K562 (cell line): Measurements from ENCODE around the gene ZNF189. TPM values are rescaled to one million over a fixed set of nuclear protein-coding genes. Genes with fewer than 3 reads are reported as not detected.

Source experiments
- BHLHE40 ChIP-seq: IDR thresholded peaks from 2 replicates; pipeline ENCODE4 v1.6.1; 2011; ENCODE audit warnings: low read length, improper control_type of control experiment
- CHAMP1 ChIP-seq: fragments of 450-650 bp; IDR thresholded peaks from 2 replicates; pipeline ENCODE4 v1.6.1; 2016; ENCODE audit warnings: mild to moderate bottlenecking
- DIDO1 ChIP-seq: fragments of 450-650 bp; IDR thresholded peaks from 2 replicates; pipeline ENCODE4 v1.6.1; 2016; ENCODE audit warnings: low read depth, missing biosample characterization, missing genetic modification characterization
- E2F6 ChIP-seq, 2 experiments: IDR thresholded peaks; 2 replicates each; pipeline ENCODE4 v1.6.1; 2011; ENCODE audit warnings: borderline replicate concordance in 1 of 2, control low read depth in 1 of 2, low read depth in 1 of 2, low read length in 1 of 2, mild to moderate bottlenecking in 1 of 2, mixed read lengths in 1 of 2, moderate library complexity in 1 of 2; ENCODE audit not compliant: insufficient read depth in 1 of 2, insufficient read length in 1 of 2, poor library complexity in 1 of 2, severe bottlenecking in 1 of 2; ENCODE audit errors: extremely low read depth in 1 of 2
- ETV5 ChIP-seq: sonication (generic); formaldehyde crosslinking; IDR thresholded peaks from 2 replicates; pipeline ENCODE4 v1.4.0; 2020; ENCODE audit warnings: low read depth, mild to moderate bottlenecking, missing genetic modification reagents
- NRF1 ChIP-seq, 2 experiments: fragments of 450-650 bp; IDR thresholded peaks in 1 of 2; conservative IDR thresholded peaks in 1 of 2; 2 replicates each; pipeline ENCODE4 v1.6.1; 2014; ENCODE audit warnings: mild to moderate bottlenecking in 2 of 2
- POLR2AphosphoS2 ChIP-seq: IDR thresholded peaks from 2 replicates; pipeline ENCODE4 v1.6.1; 2012; ENCODE audit warnings: low read length, improper control_type of control experiment
- SAP30 ChIP-seq: fragments of 200-600 bp; sonication (generic); IDR thresholded peaks from 2 replicates; pipeline ENCODE4 v1.6.1; 2012; ENCODE audit warnings: borderline replicate concordance, low read depth, mild to moderate bottlenecking, moderate library complexity, low read length, control low read depth, inconsistent platforms; ENCODE audit not compliant: insufficient read depth, poor library complexity, severe bottlenecking
- SIN3B ChIP-seq: fragments of 450-650 bp; IDR thresholded peaks from 2 replicates; pipeline ENCODE4 v1.6.1; 2017; ENCODE audit warnings: low read depth, mild to moderate bottlenecking, moderate library complexity
- SMAD3 ChIP-seq: fragments of 450-650 bp; formaldehyde crosslinking; conservative IDR thresholded peaks from 2 replicates; pipeline ENCODE4 v1.4.0; 2020; ENCODE audit warnings: mild to moderate bottlenecking
- SMAD4 ChIP-seq: fragments of 250-450 bp; sonication (Bioruptor Pico); conservative IDR thresholded peaks from 2 replicates; pipeline ENCODE4 v1.8.0; 2021; ENCODE audit warnings: inconsistent platforms, mild to moderate bottlenecking, moderate library complexity
- SRF ChIP-seq, 2 experiments: fragments of 250-450, 450-650 bp in 1 of 2; sonication (Bioruptor Pico) in 1 of 2; sonication (generic) in 1 of 2; formaldehyde crosslinking; IDR thresholded peaks; 2 replicates each; pipeline versions ENCODE4 v1.5.0 to v1.5.1; 2020 to 2022; ENCODE audit warnings: mild to moderate bottlenecking in 1 of 2, missing genetic modification reagents in 1 of 2
- SUPT5H ChIP-seq: fragments of 450-650 bp; IDR thresholded peaks from 2 replicates; pipeline ENCODE4 v1.6.1; 2016
- ZBED1 ChIP-seq: IDR thresholded peaks from 2 replicates; pipeline ENCODE4 v1.6.1; 2014
- ZBTB8A ChIP-seq: fragments of 450-650 bp; IDR thresholded peaks from 2 replicates; pipeline ENCODE4 v1.6.1; 2018; ENCODE audit warnings: mild to moderate bottlenecking, moderate library complexity; ENCODE audit not compliant: partially characterized antibody
- ZNF431 ChIP-seq: sonication (generic); formaldehyde crosslinking; IDR thresholded peaks from 2 replicates; pipeline ENCODE4 v1.8.0; 2022; ENCODE audit warnings: mild to moderate bottlenecking, missing genetic modification reagents
- ZNF436 ChIP-seq: fragments of 250-450, 450-650 bp; sonication (Bioruptor Pico); formaldehyde crosslinking; IDR thresholded peaks from 2 replicates; pipeline ENCODE4 v1.7.0; 2020; ENCODE audit warnings: mild to moderate bottlenecking
- ZNF584 ChIP-seq: fragments of 200-800 bp; sonication (Bioruptor generic); IDR thresholded peaks from 2 replicates; pipeline ENCODE4 v1.6.1; 2016; ENCODE audit warnings: low read depth, mild to moderate bottlenecking, missing genetic modification characterization, missing compliant biosample characterization
- polyA plus RNA-seq, 8 experiments: library from polyadenylated mRNA; depleted of rRNA in 4 of 8; stranded (reverse) in 5 of 8; unstranded in 3 of 8; fragments of >200 nt; fragmentation: Nextera tagmentation in 2 of 8; fragmentation: Illumina TruSeq in 1 of 8; extraction: Ambion mirVana in 2 of 8; extraction: Trizol in 1 of 8; gene quantifications; 2 replicates each; pipeline versions ENCODE4 v1.2.1 to v1.2.3, GENCODE V29; 2011 to 2014; ENCODE audit warnings: inconsistent platforms in 1 of 8, missing spikeins in 1 of 8
- total RNA-seq, 7 experiments: library from RNA; depleted of rRNA in 6 of 7; stranded (reverse); fragments of >200 nt in 6 of 7; fragmentation: Illumina TruSeq in 2 of 7; extraction: Trizol in 2 of 7; gene quantifications; 2 replicates each; pipeline versions ENCODE4 v1.2.1 to v1.2.3, GENCODE V29; 2011 to 2021; ENCODE audit warnings: low replicate concordance in 1 of 7
- TF ChIP-seq, protein P1 (sequence below): sonication (generic); formaldehyde crosslinking; IDR thresholded peaks from 2 replicates; pipeline ENCODE4 v1.8.1; 2023; ENCODE audit warnings: mild to moderate bottlenecking, missing genetic modification reagents
- TF ChIP-seq, protein P2 (sequence below): fragments of 450-650 bp; IDR thresholded peaks from 2 replicates; pipeline ENCODE4 v1.6.1; 2014; ENCODE audit warnings: low read depth, mild to moderate bottlenecking, moderate library complexity, borderline replicate concordance

The ZNF189 gene
- total and polyA plus RNA-seq, 9 of the 15 experiments (the other 6 are each of a cell fraction or from before 2014, with no cell fraction given) = 2.4 to 15.3 (median 6.4) TPM

GRCh38 chr9:101398068-101398929 lies at the start of gene ZNF189, which contains the start of gene MRPL50 (continued):
- TF ChIP-seq, protein P1, sequence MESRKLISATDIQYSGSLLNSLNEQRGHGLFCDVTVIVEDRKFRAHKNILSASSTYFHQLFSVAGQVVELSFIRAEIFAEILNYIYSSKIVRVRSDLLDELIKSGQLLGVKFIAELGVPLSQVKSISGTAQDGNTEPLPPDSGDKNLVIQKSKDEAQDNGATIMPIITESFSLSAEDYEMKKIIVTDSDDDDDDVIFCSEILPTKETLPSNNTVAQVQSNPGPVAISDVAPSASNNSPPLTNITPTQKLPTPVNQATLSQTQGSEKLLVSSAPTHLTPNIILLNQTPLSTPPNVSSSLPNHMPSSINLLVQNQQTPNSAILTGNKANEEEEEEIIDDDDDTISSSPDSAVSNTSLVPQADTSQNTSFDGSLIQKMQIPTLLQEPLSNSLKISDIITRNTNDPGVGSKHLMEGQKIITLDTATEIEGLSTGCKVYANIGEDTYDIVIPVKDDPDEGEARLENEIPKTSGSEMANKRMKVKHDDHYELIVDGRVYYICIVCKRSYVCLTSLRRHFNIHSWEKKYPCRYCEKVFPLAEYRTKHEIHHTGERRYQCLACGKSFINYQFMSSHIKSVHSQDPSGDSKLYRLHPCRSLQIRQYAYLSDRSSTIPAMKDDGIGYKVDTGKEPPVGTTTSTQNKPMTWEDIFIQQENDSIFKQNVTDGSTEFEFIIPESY (CRISPR knock-in tag) = no peak
- TF ChIP-seq NRF1 (conservative IDR thresholded peaks at IDR 0.05 in 1 of 2, IDR thresholded peaks at IDR 0.05 in 1 of 2) (peak; percentile 72 to 79), SRF (CRISPR knock-in tag; IDR thresholded peaks at IDR 0.05) (no peak), ETV5 (no peak), DIDO1 (tag) (0 out of 2 replicates have a peak, but pooled peaks have one; percentile 24), BHLHE40 (no peak), E2F6 (IDR thresholded peaks at IDR 0.05; ENCODE audit: borderline replicate concordance in 1 of 2, extremely low read depth in 1 of 2, insufficient read depth in 1 of 2, insufficient read length in 1 of 2, low read depth in 1 of 2, low read length in 1 of 2, poor library complexity in 1 of 2, severe bottlenecking in 1 of 2) (peak; percentile 28 to 37), ZNF431 (0 out of 2 replicates have a peak, but pooled peaks have one; percentile 34), SAP30 (peak; percentile 26), SMAD4 (CRISPR knock-in tag) (no peak), SUPT5H (peak; percentile 98), ZNF436 (CRISPR knock-in tag) (no peak), ZNF584 (CRISPR knock-in tag) (peak; percentile 51; the same call in 1 of the 2 replicates), SMAD3 (no peak), POLR2AphosphoS2 (no peak), ZBED1 (no peak), ZBTB8A (no peak), SIN3B (peak; percentile 63), CHAMP1 (0 out of 2 replicates have a peak, but pooled peaks have one; percentile 20)
- TF ChIP-seq, protein P2, sequence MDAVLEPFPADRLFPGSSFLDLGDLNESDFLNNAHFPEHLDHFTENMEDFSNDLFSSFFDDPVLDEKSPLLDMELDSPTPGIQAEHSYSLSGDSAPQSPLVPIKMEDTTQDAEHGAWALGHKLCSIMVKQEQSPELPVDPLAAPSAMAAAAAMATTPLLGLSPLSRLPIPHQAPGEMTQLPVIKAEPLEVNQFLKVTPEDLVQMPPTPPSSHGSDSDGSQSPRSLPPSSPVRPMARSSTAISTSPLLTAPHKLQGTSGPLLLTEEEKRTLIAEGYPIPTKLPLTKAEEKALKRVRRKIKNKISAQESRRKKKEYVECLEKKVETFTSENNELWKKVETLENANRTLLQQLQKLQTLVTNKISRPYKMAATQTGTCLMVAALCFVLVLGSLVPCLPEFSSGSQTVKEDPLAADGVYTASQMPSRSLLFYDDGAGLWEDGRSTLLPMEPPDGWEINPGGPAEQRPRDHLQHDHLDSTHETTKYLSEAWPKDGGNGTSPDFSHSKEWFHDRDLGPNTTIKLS = peak; percentile 90
